Subcutaneous abdominal adipose tissue (tissue), 5 donors: ENCODE results near the gene TRMT44.
A peak's percentile ranks its signal among the peaks of the same experiment; 100 is the strongest.
"Not testable (repeated sequence)": the region's sequence is repeated elsewhere in the genome, so short reads cannot be mapped to it uniquely, and the experiment has no call there.

ENCODE experiments used
- H3K27ac ChIP-seq: one replicate; pipeline ENCODE4 v1.7.0; 2013; ENCODE audit warnings: low read depth, mild to moderate bottlenecking, inconsistent platforms, low read length, moderate library complexity
- H3K27me3 ChIP-seq, 5 donors: one replicate each; pipeline ENCODE4 v1.7.0; 2013; ENCODE audit warnings: low read length in 5 of 5, inconsistent platforms in 1 of 5; ENCODE audit not compliant: control insufficient read depth in 5 of 5, insufficient read depth in 4 of 5
- H3K36me3 ChIP-seq, 5 donors: one replicate each; pipeline ENCODE4 v1.7.0; 2013; ENCODE audit warnings: low read length in 5 of 5; ENCODE audit not compliant: control insufficient read depth in 5 of 5, insufficient read depth in 5 of 5
- H3K4me1 ChIP-seq, 5 donors: one replicate each; pipeline ENCODE4 v1.7.0; 2013; ENCODE audit warnings: low read length in 5 of 5, mild to moderate bottlenecking in 3 of 5, moderate library complexity in 1 of 5; ENCODE audit not compliant: control insufficient read depth in 5 of 5, insufficient read depth in 5 of 5
- H3K4me3 ChIP-seq, 5 donors: one replicate each; pipeline ENCODE4 v1.7.0; 2013; ENCODE audit warnings: low read length in 5 of 5, low read depth in 1 of 5
- H3K9ac ChIP-seq, 5 donors: one replicate each; pipeline ENCODE4 v1.7.0; 2013; ENCODE audit warnings: low read length in 5 of 5, mild to moderate bottlenecking in 4 of 5, moderate library complexity in 3 of 5
- H3K9me3 ChIP-seq, 5 donors: one replicate each; pipeline ENCODE4 v1.7.0; 2013; ENCODE audit warnings: low read length in 5 of 5; ENCODE audit not compliant: control insufficient read depth in 5 of 5
- donor health status: healthy.
- donor health status: healthy.
- donor health status: healthy.
- donor health status: healthy.
- donor health status: healthy.

TRMT44 gene

GRCh38 chr4:8507624-8508023, 67.0 kb downstream of the TRMT44 start:
- Histone ChIP-seq H3K9me3 (no peaks in the 10 kb centered on the region), H3K4me3 (no peak overlapping the region), H3K27me3 (no peaks in the 10 kb centered on the region), H3K9ac (peak overlapping the region in 1 of 5 donors; percentile 41), H3K27ac (no peak overlapping the region), H3K36me3 (no peaks in the 10 kb centered on the region), H3K4me1 (peaks cover 15 to 52% (median 46%) of the 10 kb centered on the region in 5 donors)

GRCh38 chr4:8508266-8508665, 67.7 kb downstream of the TRMT44 start:
- Histone ChIP-seq H3K4me1 (peaks cover 10 to 46% (median 39%) of the 10 kb centered on the region in 5 donors), H3K9me3 (no peaks in the 10 kb centered on the region), H3K4me3 (no peak overlapping the region), H3K27ac (no peak overlapping the region), H3K27me3 (no peaks in the 10 kb centered on the region), H3K9ac (no peak overlapping the region), H3K36me3 (no peaks in the 10 kb centered on the region)

- H3K27ac ChIP-seq, result no peak overlapping the region
- H3K36me3 ChIP-seq, result no peaks in the 10 kb centered on the region
- no peaks in the 10 kb centered on the region for H3K9me3 ChIP-seq
- H3K4me3 ChIP-seq, result no peak overlapping the region
- no peak overlapping the region for H3K9ac ChIP-seq
- H3K27me3 ChIP-seq, result no peaks in the 10 kb centered on the region
- peaks cover 6 to 41% (median 35%) of the 10 kb centered on the region in 5 donors for H3K4me1 ChIP-seq
These were observed 68.2 kb downstream of the TRMT44 start for GRCh38 chr4:8508740-8509139.

- no peak overlapping the region for H3K27ac ChIP-seq
- peaks cover 6 to 34% (median 28%) of the 10 kb centered on the region in 5 donors for H3K4me1 ChIP-seq
- H3K36me3 ChIP-seq, result no peaks in the 10 kb centered on the region
- no peaks in the 10 kb centered on the region for H3K27me3 ChIP-seq
- H3K9ac ChIP-seq, result no peak overlapping the region
- H3K4me3 ChIP-seq, result no peak overlapping the region
- H3K9me3 ChIP-seq, result no peaks in the 10 kb centered on the region
These were observed 68.9 kb downstream of the TRMT44 start for GRCh38 chr4:8509311-8509950.

GRCh38 chr4:8510191-8510590, 69.6 kb downstream of the TRMT44 start:
- Histone ChIP-seq H3K4me1 (peaks cover 6 to 30% (median 25%) of the 10 kb centered on the region in 5 donors), H3K27me3 (no peaks in the 10 kb centered on the region), H3K9ac (no peak overlapping the region), H3K4me3 (no peak overlapping the region), H3K36me3 (no peaks in the 10 kb centered on the region), H3K27ac (no peak overlapping the region), H3K9me3 (no peaks in the 10 kb centered on the region)

GRCh38 chr4:8510611-8511285, 70.2 kb downstream of the TRMT44 start:
- Histone ChIP-seq H3K9ac (no peak overlapping the region), H3K9me3 (no peaks in the 10 kb centered on the region), H3K4me3 (no peak overlapping the region), H3K27ac (no peak overlapping the region), H3K36me3 (no peaks in the 10 kb centered on the region), H3K4me1 (peaks cover 6 to 30% (median 25%) of the 10 kb centered on the region in 5 donors), H3K27me3 (no peaks in the 10 kb centered on the region)

GRCh38 chr4:8512510-8512909, 71.9 kb downstream of the TRMT44 start:
- Histone ChIP-seq H3K27me3 (no peaks in the 10 kb centered on the region), H3K27ac (no peak overlapping the region), H3K4me1 (peaks cover 0 to 28% (median 18%) of the 10 kb centered on the region in 5 donors), H3K9me3 (no peaks in the 10 kb centered on the region), H3K9ac (no peak overlapping the region), H3K4me3 (no peak overlapping the region), H3K36me3 (no peaks in the 10 kb centered on the region)

- H3K4me3 ChIP-seq, result not testable (repeated sequence)
These were observed 72.5 kb downstream of the TRMT44 start for GRCh38 chr4:8513080-8513479.

GRCh38 chr4:8513931-8514330, 73.4 kb downstream of the TRMT44 start:
- Histone ChIP-seq H3K9ac (no peak overlapping the region), H3K4me3 (no peak overlapping the region), H3K27ac (no peak overlapping the region), H3K9me3 (no peaks in the 10 kb centered on the region), H3K27me3 (no peaks in the 10 kb centered on the region), H3K36me3 (no peaks in the 10 kb centered on the region), H3K4me1 (peaks cover 0 to 35% (median 25%) of the 10 kb centered on the region in 5 donors)

More at GRCh38 chr4:8513080-8513479, 72.5 kb downstream of the TRMT44 start:
- H3K9ac ChIP-seq, H3K27me3 ChIP-seq, H3K36me3 ChIP-seq, H3K9me3 ChIP-seq, H3K27ac ChIP-seq: not testable (repeated sequence)
- peaks cover 0 to 30% (median 21%) of the 10 kb centered on the region in 5 donors for H3K4me1 ChIP-seq

- Histone ChIP-seq H3K27me3 (no peaks in the 10 kb centered on the region), H3K9me3 (no peaks in the 10 kb centered on the region), H3K36me3 (no peaks in the 10 kb centered on the region), H3K4me1 (peaks cover 0 to 35% (median 25%) of the 10 kb centered on the region in 5 donors), H3K27ac (no peak overlapping the region), H3K4me3 (no peak overlapping the region), H3K9ac (no peak overlapping the region)
These were observed 73.8 kb downstream of the TRMT44 start for GRCh38 chr4:8514391-8514790.
